ENCODE measurements around the gene UMAD1.

UMAD1 gene

DNA sequence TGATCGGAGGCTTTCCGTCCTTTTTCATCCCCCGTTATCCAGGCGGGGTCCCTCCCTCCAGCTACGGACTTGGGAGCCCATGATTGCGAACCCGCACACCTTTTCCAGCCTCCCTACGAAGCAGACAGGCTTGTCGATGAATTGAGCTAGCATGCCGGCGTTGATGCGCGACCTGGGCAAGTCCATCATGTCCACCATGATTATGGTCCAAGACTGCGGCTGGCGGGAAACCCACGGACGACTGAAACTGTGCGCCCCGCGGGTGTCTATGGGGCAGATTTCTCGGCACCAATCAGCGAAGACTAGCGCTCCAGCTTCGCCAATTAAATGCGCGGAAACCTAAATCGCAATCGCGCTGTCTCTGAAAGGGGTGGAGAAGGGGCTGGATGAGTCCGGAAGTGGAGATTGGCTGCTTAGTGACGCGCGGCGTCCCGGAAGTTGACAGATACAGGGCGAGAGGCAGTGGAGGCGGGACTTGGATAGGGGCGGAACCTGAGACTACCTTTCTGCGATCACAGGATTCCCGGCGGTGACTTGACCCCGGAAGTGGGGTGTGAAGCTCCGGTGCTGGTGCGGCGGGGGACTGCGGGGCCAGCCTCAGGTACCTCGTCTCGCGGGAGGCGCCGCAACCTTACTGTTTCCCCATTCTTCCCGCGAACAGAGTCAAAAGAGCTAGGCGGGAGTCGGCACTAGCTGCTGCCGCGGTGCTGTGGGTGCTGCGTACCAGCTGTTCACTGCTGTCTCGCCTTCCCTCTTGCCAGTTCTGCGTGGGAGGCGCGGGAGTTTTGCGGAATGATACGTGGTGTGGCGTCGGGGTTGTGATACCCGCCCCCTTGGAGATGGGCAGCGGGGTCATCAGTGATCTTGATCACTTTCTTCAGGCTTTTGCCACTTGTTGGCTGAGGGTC is at the start of gene UMAD1:
Gene UMAD1 (plus strand): TSS at position 532 of the 908 bp plus-strand sequence. CDS start 32,620 bp downstream, outside the sequence.
- peak; percentile 100 for DNase-seq

DNA sequence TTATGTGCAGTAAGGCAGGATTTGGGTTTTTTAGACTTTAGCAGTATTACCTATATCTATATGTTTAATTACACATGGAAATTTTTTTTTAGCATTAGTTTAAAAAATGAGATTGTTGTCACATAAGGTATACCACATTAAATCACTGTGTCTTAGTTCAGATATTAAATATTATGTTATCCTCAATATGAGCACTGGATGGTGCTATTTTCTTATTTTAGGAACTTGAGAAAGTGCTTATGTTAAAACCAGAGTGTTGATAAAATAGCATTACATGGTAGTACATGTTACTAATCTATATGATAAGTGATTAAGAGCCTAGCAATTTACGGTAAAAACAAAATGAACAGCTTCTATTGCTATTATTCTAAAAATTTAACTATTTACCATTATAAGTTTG is 45.1 kb upstream of the UMAD1 start:
- no peak for DNase-seq

DNA sequence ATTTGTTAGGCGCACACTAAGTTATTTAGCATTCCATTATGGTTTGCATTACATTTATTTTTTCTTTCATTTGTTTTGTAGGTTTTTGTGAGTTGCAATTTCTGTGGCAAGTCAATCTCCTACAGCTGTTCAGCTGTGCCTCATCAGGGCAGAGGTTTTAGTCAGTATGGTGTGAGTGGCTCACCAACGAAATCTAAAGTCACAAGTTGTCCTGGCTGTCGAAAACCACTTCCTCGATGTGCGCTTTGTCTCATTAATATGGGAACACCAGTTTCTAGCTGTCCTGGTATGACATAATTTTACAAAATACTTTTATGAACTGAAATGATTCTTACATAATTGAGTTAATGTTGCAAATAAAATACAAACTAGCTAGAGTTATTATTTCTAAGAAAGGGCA is 44.4 kb upstream of the UMAD1 start:
- no peak for DNase-seq

DNA sequence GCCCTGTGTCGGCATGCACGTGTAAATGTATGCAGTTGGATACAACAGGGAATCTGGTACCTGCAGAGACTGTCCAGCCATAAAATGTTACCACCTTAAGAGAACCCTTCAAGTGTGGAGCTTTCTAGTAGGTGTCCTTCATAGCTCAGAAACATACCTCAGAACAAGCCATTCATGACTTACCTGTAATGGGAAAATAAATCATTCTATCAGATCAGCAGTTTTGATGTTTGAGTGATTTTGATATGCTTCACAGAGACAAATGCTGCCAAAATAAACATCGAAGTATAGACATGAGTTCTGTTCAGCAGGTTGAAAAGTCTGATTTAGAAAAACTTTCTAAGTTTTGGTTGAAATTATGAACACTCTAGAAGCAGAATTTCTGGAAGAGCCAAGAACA is 33.5 kb upstream of the UMAD1 start:
- no peak for DNase-seq

DNA sequence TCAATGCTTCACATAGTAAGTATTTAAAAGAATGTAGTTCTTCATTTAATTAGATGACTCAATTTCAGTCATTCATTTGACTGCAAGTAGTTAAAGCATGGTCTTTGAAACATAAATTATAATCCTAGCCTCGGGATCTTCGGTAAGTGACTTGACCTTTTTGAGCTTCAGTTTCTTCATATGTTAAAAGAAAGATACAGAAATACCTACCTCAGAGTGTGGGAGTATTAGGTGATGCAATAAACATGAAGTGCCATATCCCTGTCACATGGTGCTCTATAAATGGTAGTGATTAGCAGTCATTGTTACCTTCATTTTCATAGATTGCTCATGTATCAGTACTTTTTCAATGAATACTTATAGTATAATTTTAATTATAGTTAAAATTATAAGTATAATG is 31.2 kb upstream of the UMAD1 start:
- DNase-seq, result no peak

DNA sequence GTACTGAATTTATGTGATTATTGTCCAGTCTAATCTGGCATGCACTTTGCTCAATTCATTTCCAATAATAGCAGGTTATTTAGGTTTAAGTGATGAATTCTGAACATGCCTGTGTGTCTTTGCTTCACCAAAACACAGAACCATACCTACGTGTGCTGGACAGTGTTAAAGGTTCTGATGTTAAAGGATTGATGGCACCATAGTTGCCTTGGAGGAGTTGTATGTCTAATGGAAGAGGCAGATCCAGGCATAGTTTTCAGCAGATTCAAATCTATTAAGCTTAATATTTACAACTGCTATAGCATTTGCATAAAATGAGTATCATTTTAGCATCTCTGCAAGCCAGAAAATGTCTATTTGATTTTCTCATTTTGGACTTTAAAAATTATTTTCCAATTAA is 28.0 kb upstream of the UMAD1 start:
- no peak for DNase-seq

DNA sequence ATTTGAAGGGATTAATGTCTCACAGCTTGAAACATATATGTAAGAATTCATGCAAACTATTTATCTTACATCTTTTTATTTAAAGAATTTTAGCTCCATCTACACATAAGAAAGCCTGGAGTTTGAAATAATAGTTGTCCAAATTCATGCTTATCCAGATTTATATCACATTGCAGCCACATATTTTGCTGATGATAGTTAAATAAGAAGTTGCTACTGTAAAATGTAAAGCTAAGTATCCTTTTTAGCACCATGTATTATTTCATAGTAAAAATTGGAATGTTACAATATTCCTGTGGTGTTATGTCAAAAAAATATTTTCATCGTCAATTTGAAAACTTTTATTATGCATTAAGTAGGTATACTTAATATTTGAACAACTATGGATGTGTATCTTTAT is 27.3 kb upstream of the UMAD1 start:
- DNase-seq, result no peak

DNA sequence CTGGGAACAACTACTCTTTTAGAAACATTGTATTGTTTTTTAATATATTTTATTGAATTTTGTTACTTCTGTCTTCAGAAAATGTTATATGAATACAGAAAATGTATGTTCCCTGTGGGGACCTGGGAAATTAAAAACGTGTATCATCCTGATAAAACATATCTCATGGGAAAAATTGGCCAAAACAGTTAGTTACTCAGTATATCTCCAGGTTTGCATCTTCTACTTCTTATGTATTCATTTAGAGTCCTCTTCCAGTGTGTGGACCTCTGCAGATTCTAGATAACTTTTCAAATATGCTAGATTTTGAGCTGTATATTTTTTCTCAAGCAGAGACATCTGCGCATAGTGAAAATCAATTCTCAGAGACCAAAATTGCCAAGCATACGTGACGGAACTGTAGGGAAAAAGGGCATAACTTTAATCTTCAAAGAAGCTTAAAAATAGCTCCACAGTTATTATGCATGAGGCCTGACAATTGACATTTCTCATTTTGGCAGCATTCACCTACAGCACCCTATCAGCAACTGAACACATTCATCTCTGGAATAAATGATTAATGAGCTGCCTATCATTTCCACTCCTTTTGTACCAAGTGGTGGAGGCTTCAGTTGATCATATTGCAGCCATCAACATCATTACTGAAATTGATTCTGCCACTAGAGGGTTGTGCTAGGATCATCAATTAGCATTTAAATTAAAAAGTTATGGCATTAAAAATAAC is 26.4 kb upstream of the UMAD1 start:
- no peak for DNase-seq

DNA sequence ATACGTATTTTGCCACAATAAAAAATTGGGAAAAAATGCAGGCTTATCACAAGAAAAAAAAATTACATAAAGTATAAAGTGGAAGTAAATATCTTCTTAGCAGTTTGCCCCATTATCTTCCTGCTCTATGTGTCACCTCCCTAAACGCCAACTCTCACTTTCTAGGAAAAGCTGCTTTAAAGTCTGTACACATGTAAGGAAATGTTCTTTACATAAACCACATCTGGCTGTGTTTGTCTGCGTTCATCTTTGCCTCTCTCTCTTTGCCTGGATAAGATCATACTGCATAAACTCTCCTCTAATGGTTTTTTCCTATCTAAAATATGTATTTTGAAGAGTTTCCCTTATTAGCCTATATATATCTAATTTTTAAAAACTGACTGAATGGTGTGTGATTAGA is 23.0 kb upstream of the UMAD1 start:
- DNase-seq, result no peak

DNA sequence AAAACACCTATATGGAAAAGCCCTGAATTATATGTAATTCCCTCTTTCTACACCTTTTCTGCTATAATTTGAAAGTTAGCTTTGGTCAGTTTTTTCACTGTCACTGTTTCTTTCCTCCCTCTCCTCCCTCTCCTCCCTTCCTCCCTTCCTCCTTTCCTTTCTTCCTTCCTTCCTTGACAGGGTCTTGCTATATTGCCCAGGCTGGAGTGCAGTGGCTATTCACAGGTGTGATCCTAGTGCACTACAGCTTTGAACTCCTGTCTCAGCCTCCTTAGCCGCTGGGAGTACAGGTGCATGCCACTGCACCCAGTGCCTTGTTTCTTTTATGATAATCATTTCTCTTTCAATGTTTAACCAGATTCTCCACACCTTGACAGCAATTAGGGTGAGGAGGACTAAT is 22.1 kb upstream of the UMAD1 start:
- no peak for DNase-seq

DNA sequence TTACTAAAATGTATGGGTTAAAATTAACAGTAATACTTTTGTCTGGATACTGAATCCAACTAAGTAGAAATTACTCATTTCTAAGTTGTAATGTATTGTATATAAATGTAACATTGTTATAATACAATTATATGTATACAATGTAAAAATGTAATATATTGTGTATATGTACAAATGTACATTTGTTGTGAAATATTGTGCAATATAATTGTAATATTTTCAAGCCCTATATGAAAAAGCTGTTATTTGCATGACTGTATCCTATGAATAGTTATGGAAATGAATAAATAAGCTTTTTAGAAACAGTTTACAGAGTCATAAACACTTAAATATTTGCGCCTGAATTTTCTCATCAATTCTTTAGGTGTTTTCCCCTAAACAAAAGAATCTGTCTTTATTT is 20.3 kb upstream of the UMAD1 start:
- DNase-seq, result no peak

DNA sequence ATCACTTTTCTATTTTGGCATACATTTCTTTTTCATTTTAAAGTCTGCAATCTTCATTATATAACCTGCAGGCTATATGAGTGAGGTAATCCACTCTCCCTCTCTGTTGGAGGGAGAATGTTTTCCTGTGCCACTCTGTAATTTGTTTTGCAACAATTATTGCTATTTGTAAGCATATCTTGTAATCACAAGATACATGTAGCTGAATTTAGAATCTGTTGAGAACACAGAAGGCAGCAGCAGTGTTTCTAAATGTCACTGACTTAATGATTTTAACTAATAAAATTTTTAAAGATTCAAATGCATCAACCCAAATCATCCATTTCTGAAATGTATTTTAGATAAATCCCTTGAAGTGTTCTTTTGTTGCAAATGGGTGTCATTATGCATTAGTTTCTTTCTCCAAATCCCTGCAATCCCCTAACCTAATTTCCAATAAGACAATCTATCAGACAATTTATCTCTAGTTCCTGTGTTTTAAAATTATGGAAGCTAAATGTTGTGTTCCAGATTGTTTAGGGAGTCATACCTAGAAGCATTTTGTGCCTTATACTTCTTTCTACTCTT is 19.8 kb upstream of the UMAD1 start:
- no peak for DNase-seq

DNA sequence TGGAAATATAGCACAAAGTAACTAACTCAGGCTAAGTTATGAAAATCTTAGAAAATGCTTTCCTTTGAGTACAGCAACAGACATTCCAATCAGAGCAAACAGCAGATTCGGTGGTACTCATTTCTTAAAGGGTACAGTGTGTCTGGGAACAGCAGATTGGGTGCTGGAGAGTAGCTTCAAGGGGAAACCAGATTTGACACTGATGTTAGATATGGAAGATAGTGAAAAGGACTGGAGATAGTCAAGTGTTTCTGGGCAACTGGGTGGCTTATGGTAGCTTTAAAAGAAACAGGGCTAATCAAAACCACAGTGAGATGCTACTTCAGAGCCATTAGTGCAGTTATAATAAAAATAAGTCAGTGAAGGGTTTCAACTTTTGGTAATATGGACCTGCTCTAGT is 12.1 kb upstream of the UMAD1 start:
- no peak for DNase-seq

DNA sequence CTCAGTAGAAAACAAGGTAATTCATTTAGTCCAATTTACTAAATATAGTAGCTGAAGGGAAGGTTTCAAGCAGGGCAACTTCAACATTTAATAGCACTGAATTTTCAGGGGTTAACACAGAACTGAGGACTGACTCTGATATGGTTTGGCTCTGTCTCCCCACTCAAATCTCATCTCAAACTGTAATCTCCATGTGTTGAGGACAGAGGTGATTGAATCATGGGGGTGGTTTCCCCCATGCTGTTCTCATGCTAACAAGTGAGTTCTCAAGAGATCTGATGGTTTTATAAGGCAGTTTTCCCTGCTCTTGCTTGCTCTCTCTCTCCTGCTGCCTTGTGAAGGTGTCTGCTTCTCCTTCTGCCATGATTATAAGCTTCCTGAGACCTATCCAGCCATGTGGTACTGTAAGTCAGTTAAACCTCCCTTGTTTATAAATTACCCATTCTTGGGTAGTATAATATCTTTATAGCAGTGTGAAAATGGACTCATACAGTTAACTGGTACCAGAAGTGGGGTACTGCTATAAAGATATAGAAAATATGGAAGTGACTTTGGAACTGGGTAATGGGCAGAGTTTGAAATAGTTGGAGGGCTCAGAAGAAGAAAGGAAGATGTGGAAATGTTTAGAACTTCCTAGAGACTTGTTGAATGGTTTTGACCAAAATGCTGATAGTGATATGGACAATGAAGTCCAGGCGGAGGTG is 9.8 kb upstream of the UMAD1 start:
- DNase-seq, result no peak

DNA sequence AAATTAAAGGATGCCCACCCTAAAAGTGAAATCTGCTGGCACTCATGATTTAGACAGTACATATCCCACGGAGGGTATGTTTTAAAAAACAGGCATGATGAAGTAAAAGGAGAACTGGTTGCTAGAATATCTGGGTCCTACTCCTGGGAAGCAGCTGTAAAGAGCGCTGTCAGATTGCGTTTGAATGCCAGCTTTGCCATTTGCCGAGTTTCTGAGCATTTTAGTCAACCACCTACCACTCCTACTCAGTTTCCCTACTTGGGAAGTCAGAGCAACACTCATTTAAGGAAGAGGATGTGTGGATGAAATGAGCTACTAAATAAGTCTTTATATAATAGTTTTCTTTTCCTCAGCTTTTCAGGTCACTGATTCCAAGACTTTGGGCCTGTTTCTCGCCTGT is 1.1 kb upstream of the UMAD1 start:
- DNase-seq, result no peak

DNA sequence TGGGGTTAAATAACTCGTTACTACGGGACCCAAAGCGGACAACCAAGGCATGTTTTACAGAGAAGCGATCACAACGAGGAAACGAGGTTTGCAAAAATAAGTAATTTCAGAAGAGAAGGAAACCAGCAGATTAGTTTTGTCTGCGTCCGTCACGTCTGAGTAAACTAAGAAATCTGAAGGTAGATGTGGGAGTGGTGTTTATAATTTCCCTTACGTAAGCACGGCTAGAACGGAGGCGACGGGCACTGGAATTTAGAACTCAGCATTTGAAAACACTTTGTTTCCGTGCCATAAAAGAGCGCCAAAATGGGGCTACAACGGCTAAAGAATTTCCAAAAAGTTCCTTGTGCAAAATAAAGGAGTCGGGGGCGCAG is 718 bp upstream of the UMAD1 start:
- DNase-seq, result peak; percentile 56

DNA sequence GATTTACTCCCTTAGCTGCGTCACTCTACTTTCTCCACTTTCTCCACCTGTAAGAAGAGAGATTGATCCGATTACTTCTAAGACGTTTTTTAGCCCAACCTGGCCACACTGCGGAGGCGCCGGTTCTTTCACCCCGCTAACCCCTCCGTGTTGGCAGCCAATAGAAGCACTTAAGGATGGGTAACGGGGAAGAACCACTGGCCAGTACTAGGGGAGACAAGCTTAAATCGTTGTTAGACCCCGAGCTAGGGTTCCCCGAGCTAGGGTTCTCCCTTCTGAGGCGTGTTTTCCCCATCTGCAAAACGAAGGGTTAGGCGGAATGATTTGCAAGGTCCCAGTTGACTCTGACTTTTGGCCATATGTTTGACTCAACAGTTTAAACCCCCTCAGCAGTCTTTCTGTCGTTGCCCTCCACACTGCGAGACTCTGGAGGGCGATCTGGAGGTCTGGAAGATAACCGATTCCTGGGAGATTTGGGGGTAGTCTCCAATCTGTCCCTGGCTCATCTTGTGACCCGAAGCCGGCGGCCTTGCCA is 644 bp downstream of the UMAD1 start:
- peak; percentile 80 for DNase-seq

DNA sequence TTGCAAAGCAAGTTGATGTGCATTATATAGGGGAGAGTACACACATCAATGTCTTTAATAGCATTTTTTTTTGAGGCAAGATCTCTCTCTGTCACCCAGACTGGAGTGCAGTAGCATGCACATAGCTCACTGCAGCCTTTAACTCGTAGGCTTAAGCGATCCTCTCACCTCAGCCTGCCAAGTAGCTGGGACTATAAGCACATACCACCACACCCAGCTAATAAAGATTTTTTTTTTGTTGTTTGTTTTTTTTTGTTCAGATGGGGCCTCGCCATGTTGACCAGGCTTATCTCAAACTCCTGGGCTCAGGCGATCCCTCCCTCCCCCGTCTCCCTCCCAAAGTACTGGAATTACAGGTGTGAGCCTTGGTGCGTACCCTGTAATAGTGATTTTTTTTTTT is 1.5 kb downstream of the UMAD1 start:
- peak; percentile 36 for DNase-seq

DNA sequence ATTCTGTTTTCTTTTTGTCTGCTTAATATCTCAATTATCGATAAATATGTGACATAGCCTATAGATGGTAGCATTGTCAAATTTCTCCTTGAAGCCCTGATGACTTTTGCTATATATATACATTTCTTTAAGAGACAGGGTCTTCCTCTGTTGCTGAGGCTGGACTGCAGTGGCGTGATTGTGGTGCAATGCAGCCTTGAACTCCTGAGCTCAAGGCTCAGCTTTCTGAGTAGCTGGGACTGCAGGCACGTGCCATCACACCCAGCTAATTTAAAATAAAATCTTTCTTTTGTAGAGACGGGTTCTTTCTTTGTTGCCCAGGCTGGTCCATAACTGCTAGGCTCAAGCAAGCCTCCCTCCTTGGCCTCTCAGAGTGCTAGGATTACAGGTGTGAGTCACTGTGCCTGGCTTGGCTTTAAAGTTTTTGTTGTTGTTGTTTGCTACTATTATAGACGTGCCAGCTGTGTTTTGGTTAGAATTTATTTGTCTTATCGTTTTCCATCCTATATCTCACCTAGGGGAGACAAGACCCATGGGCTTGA is 7.0 kb downstream of the UMAD1 start:
- no peak for DNase-seq

DNA sequence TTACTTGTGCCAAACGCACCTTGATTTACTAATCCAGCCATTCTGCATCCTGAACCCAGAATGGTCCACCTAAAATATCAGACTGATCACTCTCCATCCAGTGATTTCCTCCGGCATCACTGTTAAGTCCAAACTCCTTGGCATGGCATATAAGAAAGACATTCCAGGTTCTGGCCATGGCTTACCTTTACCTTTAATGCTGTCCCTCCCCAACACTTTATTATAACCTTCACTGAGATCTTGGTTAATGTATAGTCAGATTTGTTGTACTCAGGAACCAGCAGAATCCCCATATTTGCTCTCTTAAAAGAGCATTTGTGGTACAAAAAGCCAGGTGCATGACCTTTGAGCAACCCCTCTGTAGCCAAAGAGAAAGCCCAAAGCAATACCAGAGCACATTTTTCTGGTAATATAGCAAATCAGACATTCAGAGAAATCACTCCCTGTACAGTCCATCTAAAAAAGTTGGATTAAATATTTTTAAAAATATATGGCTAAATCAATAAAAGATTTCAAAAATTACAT is 10.2 kb downstream of the UMAD1 start:
- DNase-seq, result no peak

DNA sequence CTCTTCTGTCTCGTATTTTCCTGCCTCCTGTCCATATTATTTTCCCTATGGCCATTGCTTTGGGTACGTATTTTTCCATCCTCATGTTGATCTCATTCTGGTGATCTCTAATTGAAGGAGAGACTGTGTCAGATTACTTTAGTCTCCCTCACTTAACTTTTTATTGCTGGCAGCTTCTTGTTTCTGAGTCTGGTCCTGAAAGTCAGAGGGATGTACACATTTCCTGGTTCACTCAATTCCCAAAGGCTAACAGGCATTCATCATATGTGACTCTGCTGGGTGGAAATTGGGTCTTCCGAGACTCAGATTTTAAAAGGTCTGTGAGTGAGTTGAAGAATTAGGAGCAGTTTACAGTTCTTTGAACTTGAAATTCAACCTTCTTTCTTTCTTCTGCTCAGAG is 10.9 kb downstream of the UMAD1 start:
- no peak for DNase-seq

DNA sequence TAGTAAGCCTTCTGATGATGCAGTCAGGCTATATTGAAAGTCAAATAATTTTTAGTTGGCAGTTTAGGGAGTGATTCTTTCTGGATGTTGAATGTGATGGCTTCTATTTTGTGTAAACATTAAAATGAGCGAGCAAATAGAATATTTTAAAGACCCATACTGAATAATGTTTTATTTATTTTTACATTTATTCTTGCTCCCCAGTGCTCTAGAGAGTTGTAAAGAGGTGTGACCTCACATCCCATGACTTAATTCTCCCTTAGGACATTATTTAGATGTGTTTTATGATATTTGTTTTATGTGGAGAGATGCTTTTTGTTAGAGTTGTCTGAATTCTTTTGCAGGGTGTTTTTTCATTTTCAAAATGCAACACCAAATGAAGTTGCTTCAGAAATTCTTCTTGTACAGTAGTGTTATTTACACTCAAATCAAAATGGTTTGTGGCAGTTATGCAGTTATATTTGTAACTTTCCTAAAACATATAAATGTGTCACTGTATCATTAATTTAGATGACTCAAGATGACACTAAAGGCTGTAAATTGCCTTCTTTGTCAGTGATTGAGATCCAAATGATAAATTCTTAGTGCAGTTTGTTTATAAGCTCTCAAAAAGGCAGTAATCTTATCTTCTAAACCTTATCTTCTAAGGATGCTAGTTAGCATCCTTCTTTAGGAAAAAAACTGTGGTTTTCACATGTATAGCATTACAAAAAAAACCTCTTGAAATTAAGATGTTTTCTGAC is 12.4 kb downstream of the UMAD1 start:
- DNase-seq, result no peak
